ENCODE data around the gene CDHR2. TPM values are rescaled to one million over a fixed set of nuclear protein-coding genes. Genes with fewer than 3 reads are reported as not detected.

Gene CDHR2
- total and polyA plus RNA-seq, 2 donors (not counting 3 experiments of a cell fraction or from before 2014, with no cell fraction given): not detected

GRCh38 chr5:176644294-176644693 lies 95.2 kb downstream of the CDHR2 start:
- dilution Hi-C loops (cut with MboI; ENCODE audit: extremely low pct_ligation_motif_present, low sequenced_read_pairs): no loop called here
- intact Hi-C loops (cut with micrococcal nuclease): no loop called here
- Histone ChIP-seq H3K9me3 (replicated peaks; ENCODE audit: control insufficient read depth, insufficient read depth, low read length) (no peaks in the 10 kb centered on the region), H3K4me1 (ENCODE audit: control insufficient read depth, extremely low read depth, insufficient read depth, low read length) (peaks cover 12% of the 10 kb centered on the region), H2AFZ (ENCODE audit: low read depth, low read length) (no peak overlapping the region), H3K4me3 (replicated peaks in 1 of 3; ENCODE audit: insufficient read depth in 1 of 3, low read depth in 1 of 3, low read length in 3 of 3) (no peak overlapping the region), H3K9ac (replicated peaks; ENCODE audit: extremely low read depth, insufficient read depth, low read length) (no peak overlapping the region), H3K27ac (ENCODE audit: insufficient read depth, low read depth, low read length) (no peak overlapping the region), H3K36me3 (ENCODE audit: control insufficient read depth in 2 of 2, extremely low read depth in 1 of 2, insufficient read depth in 2 of 2, low read length in 2 of 2) (no peaks in the 10 kb centered on the region), H3K9me1 (replicated peaks; ENCODE audit: control insufficient read depth, extremely low read depth, insufficient read depth, low read length) (no peaks in the 10 kb centered on the region), H3K27me3 (ENCODE audit: control insufficient read depth in 2 of 2, insufficient read depth in 2 of 2, low read length in 2 of 2) (no peaks in the 10 kb centered on the region), H3K4me2 (ENCODE audit: insufficient read depth, low read length) (no peak overlapping the region), H4K20me1 (replicated peaks; ENCODE audit: control insufficient read depth, extremely low read depth, insufficient read depth, low read length) (no peaks in the 10 kb centered on the region), H3K79me2 (ENCODE audit: control insufficient read depth, insufficient read depth, low read length) (peaks cover 9% of the 10 kb centered on the region)
- CTCF ChIA-PET: interaction anchor here (0.7 to 1.6 kb wide), 2 partner anchors 16 to 47 kb away, joined by 3 read pairs; no protein-coding TSS in a partner anchor
- POLR2A ChIA-PET: no interaction called here
- no TSS peak for BruUV-seq (replicated peaks)
- FAIRE-seq: no peak
- TF ChIP-seq POLR2AphosphoS5 (IDR thresholded peaks at IDR 0.05; ENCODE audit: insufficient read depth, low read depth, low read length) (no peak), FOS (IDR thresholded peaks at IDR 0.05; ENCODE audit: borderline replicate concordance, insufficient read depth, low read length) (no peak), GATA2 (IDR thresholded peaks at IDR 0.05; ENCODE audit: insufficient read depth, insufficient read length, low read depth, low read length) (no peak), MAX (IDR thresholded peaks at IDR 0.05; ENCODE audit: insufficient read depth, insufficient read length) (no peak), MYC (IDR thresholded peaks at IDR 0.05; ENCODE audit: low read depth, low read length) (no peak), POLR2A (IDR thresholded peaks at IDR 0.05; ENCODE audit: low read depth, low read length) (no peak), JUN (IDR thresholded peaks at IDR 0.05; ENCODE audit: borderline replicate concordance, insufficient read depth, insufficient read length, low read depth) (no peak), CTCF (IDR thresholded peaks at IDR 0.05; ENCODE audit: extremely low read depth in 1 of 2, insufficient read depth in 1 of 2, low read depth in 1 of 2, low read length in 2 of 2) (no peak), EZH2 (IDR thresholded peaks at IDR 0.05; ENCODE audit: borderline replicate concordance, low read depth, low read length, severe bottlenecking) (no peak)
- no peak for DNase-seq (ENCODE audit: low read depth, low spot score)

Measured in endothelial cell of umbilical vein (primary cell).